HCT116 (cell line): ENCODE measurements around the gene NTRK3. TPM values are rescaled to one million over a fixed set of nuclear protein-coding genes. Genes with fewer than 3 reads are reported as not detected.

Experiments
- ATAC-seq: fragments of 200-7000 bp; cut with Tn5 transposase; 2 replicates; pipeline ENCODE4 v1.9.1; 2020; ENCODE audit warnings: mild to moderate bottlenecking, moderate library complexity
- BruUV-seq: library from RNA; stranded (reverse); fragments of 400-500 nt; replicated peaks from 2 replicates; lab custom pipeline; 2021; lab: Mats Ljungman, UMichigan
- CTCF ChIA-PET: fragments of 300-600 bp; sonication (Branson Sonifier 250); formaldehyde crosslinking; loops from one replicate; lab custom pipeline; 2021; ENCODE audit warnings: antibody characterized with exemption; lab: Charles Lee
- POLR2A ChIA-PET: fragments of 300-600, 350-600 bp; sonication (Branson Sonifier 250); formaldehyde crosslinking; loops from one replicate; lab custom pipeline; 2021; ENCODE audit warnings: antibody characterized with exemption; lab: Charles Lee
- RAD21 ChIA-PET, 2 experiments: fragments of 300-600 bp; sonication (Branson Sonifier 250); formaldehyde crosslinking; loops; one replicate each; lab custom pipeline; 2023; ENCODE audit warnings: low total read pairs in 2 of 2; ENCODE audit not compliant: uncharacterized antibody in 2 of 2, unreplicated experiment in 2 of 2, low non-redundant PET in 1 of 2; lab: Charles Lee
- DNase-seq: peaks from one replicate; pipeline ENCODE4 v3.0.0-alpha.2; 2010; ENCODE audit warnings: low read depth, low spot score
- H2AFZ ChIP-seq: fragments of 200-600 bp; shearing (Covaris generic), sonication (generic); 2 replicates; pipeline ENCODE4 v1.6.1; 2017; ENCODE audit warnings: low read depth, mixed run types, mixed read lengths, antibody characterized with exemption, low read length; ENCODE audit not compliant: poor library complexity, severe bottlenecking
- H3K27ac ChIP-seq: 2 replicates; pipeline ENCODE4 v1.5.1; 2012; ENCODE audit warnings: low read depth, low read length
- H3K27me3 ChIP-seq: fragments of 200-600 bp; sonication (generic); 2 replicates; pipeline ENCODE4 v1.6.1; 2016; ENCODE audit warnings: mixed run types, low read length, mixed read lengths; ENCODE audit not compliant: insufficient read depth
- H3K36me3 ChIP-seq, 2 experiments: fragments of 200-500 bp in 1 of 2; fragments of 200-600 bp in 1 of 2; sonication (Bioruptor generic) in 1 of 2; sonication (generic) in 1 of 2; 2 replicates each; pipeline versions ENCODE4 v1.5.1 to v1.6.1; 2014 to 2016; ENCODE audit warnings: low read length in 2 of 2, inconsistent platforms in 1 of 2, mixed read lengths in 1 of 2, mixed run types in 1 of 2; ENCODE audit not compliant: insufficient read depth in 2 of 2, control insufficient read depth in 1 of 2
- H3K4me1 ChIP-seq, 2 experiments: fragments of 200-600 bp in 1 of 2; sonication (generic) in 1 of 2; 2 replicates each; pipeline versions ENCODE4 v1.5.1 to v1.6.1; 2012 to 2017; ENCODE audit warnings: low read length in 2 of 2, inconsistent platforms in 1 of 2, mild to moderate bottlenecking in 1 of 2, mixed read lengths in 1 of 2, mixed run types in 1 of 2, moderate library complexity in 1 of 2; ENCODE audit not compliant: insufficient read depth in 2 of 2, control insufficient read depth in 1 of 2
- H3K4me2 ChIP-seq: fragments of 200-600 bp; sonication (generic); 2 replicates; pipeline ENCODE4 v1.6.1; 2017; ENCODE audit warnings: mixed run types, low read length, mixed read lengths
- H3K4me3 ChIP-seq, 2 experiments: fragments of 200-600 bp in 1 of 2; sonication (generic) in 1 of 2; replicated peaks in 1 of 2; 2 replicates each; pipeline ENCODE4 v1.5.1; 2011 to 2016; ENCODE audit warnings: low read length in 2 of 2, control low read depth in 1 of 2, low read depth in 1 of 2, mild to moderate bottlenecking in 1 of 2, mixed read lengths in 1 of 2, mixed run types in 1 of 2
- H3K79me2 ChIP-seq: fragments of 200-600 bp; sonication (generic); 2 replicates; pipeline ENCODE4 v1.6.1; 2017; ENCODE audit warnings: mild to moderate bottlenecking, mixed run types, low read length, moderate library complexity, mixed read lengths; ENCODE audit not compliant: insufficient read depth
- H3K9ac ChIP-seq: fragments of 200-600 bp; sonication (generic); 2 replicates; pipeline ENCODE4 v1.6.1; 2016; ENCODE audit warnings: low read length, mixed read lengths
- H3K9me2 ChIP-seq: fragments of 200-600 bp; sonication (generic), shearing (Covaris generic); 2 replicates; pipeline ENCODE4 v1.6.1; 2017; ENCODE audit warnings: mixed run types, mild to moderate bottlenecking, moderate library complexity; ENCODE audit not compliant: insufficient read depth
- H3K9me3 ChIP-seq, 2 experiments: fragments of 200-500 bp in 1 of 2; fragments of 200-600 bp in 1 of 2; sonication (Bioruptor generic) in 1 of 2; sonication (generic) in 1 of 2; 2 replicates each; pipeline ENCODE4 v1.6.1; 2014 to 2017; ENCODE audit warnings: low read length in 2 of 2, mixed read lengths in 2 of 2, inconsistent platforms in 1 of 2, low read depth in 1 of 2, mild to moderate bottlenecking in 1 of 2, mixed run types in 1 of 2, moderate library complexity in 1 of 2; ENCODE audit not compliant: control insufficient read depth in 1 of 2, insufficient read depth in 1 of 2
- H4K20me1 ChIP-seq: fragments of 200-600 bp; sonication (generic), shearing (Covaris generic); 2 replicates; pipeline ENCODE4 v1.6.1; 2017; ENCODE audit warnings: mixed run types, mild to moderate bottlenecking, moderate library complexity; ENCODE audit not compliant: insufficient read depth
- CBX3 ChIP-seq: IDR thresholded peaks from 2 replicates; pipeline ENCODE4 v1.6.1; 2012; ENCODE audit warnings: low read depth
- EZH2 ChIP-seq: fragments of 200-600 bp; sonication (generic); IDR thresholded peaks from 2 replicates; pipeline ENCODE4 v1.6.1; 2017; ENCODE audit warnings: antibody characterized with exemption, mixed run types
- FOSL1 ChIP-seq: IDR thresholded peaks from 2 replicates; pipeline ENCODE4 v1.6.1; 2012; ENCODE audit warnings: low read depth
- JUND ChIP-seq: IDR thresholded peaks from 2 replicates; pipeline ENCODE4 v1.6.1; 2012
- POLR2A ChIP-seq: IDR thresholded peaks from 2 replicates; pipeline ENCODE4 v1.7.0; 2011; ENCODE audit warnings: borderline replicate concordance; ENCODE audit not compliant: insufficient read depth, insufficient read length; ENCODE audit errors: extremely low read depth
- RAD21 ChIP-seq: IDR thresholded peaks from 2 replicates; pipeline ENCODE4 v1.6.1; 2012; ENCODE audit warnings: low read depth, mild to moderate bottlenecking
- SIN3A ChIP-seq: IDR thresholded peaks from 2 replicates; pipeline ENCODE4 v1.6.1; 2012; ENCODE audit warnings: low read depth
- SRF ChIP-seq: IDR thresholded peaks from 2 replicates; pipeline ENCODE4 v1.6.1; 2012; ENCODE audit warnings: low read depth
- TCF7L2 ChIP-seq: IDR thresholded peaks from 2 replicates; pipeline ENCODE4 v1.7.0; 2011; ENCODE audit warnings: borderline replicate concordance, inconsistent platforms; ENCODE audit not compliant: insufficient read depth, insufficient read length; ENCODE audit errors: extremely low read depth
- YY1 ChIP-seq: IDR thresholded peaks from 2 replicates; pipeline ENCODE4 v1.6.1; 2011; ENCODE audit warnings: low read length, low read depth, moderate library complexity, mild to moderate bottlenecking; ENCODE audit not compliant: insufficient replicate concordance; ENCODE audit errors: extremely low read depth
- ZFX ChIP-seq: fragments of 450-650 bp; IDR thresholded peaks from 2 replicates; pipeline ENCODE4 v1.6.1; 2017
- ZNF274 ChIP-seq: fragments of 200-500 bp; sonication (Bioruptor generic); IDR thresholded peaks from 2 replicates; pipeline ENCODE4 v1.6.1; 2014; ENCODE audit warnings: mild to moderate bottlenecking, low read depth, low read length, inconsistent platforms
- intact Hi-C: fragments of 100-400 bp; cut with micrococcal nuclease; formaldehyde crosslinking; loops from 2 replicates; pipeline ENCODE4 v1.10.0; 2022
- total RNA-seq: library from RNA; stranded (reverse); gene quantifications from one replicate; pipeline ENCODE4 v1.2.1, GENCODE V29; 2021; ENCODE audit not compliant: unreplicated experiment
- TF ChIP-seq, protein P1 (sequence below): IDR thresholded peaks from 2 replicates; pipeline ENCODE4 v1.6.1; 2012; ENCODE audit warnings: low read depth
- TF ChIP-seq, protein P2 (sequence below), 3 experiments: fragments of 200-600 bp in 1 of 3; sonication (generic) in 1 of 3; IDR thresholded peaks in 2 of 3; conservative IDR thresholded peaks in 1 of 3; 2 replicates each; pipeline ENCODE4 v1.5.1; 2012 to 2017; ENCODE audit warnings: low read depth in 2 of 3, low read length in 2 of 3, antibody characterized with exemption in 1 of 3, borderline replicate concordance in 1 of 3, control low read depth in 1 of 3, mild to moderate bottlenecking in 1 of 3, mixed read lengths in 1 of 3, mixed run types in 1 of 3, moderate library complexity in 1 of 3; ENCODE audit not compliant: insufficient read depth in 1 of 3
- TF ChIP-seq, protein P3 (sequence below): IDR thresholded peaks from 2 replicates; pipeline ENCODE4 v1.6.1; 2012

Gene NTRK3
- total RNA-seq, 1 experiment from 2014 or later: not detected

- RAD21 ChIA-PET: no interaction called here
- intact Hi-C loops: no loop called here
- no peaks in the 10 kb centered on the region for H3K9me3 ChIP-seq
- DNase-seq (no peak), ATAC-seq (no peak)
- H2AFZ ChIP-seq: no peak overlapping the region
- H3K4me3 ChIP-seq: no peak overlapping the region
- H3K27ac ChIP-seq: no peak overlapping the region
- POLR2A ChIA-PET: no interaction called here
- peaks cover 14% of the 10 kb centered on the region for H3K27me3 ChIP-seq
- CTCF ChIA-PET: interaction anchor here (1.5 kb wide), 1 partner anchor 9 kb away, joined by 6 read pairs; no protein-coding TSS in a partner anchor
- H3K36me3 ChIP-seq: no peaks in the 10 kb centered on the region
- no peaks in the 10 kb centered on the region for H3K4me1 ChIP-seq
- H4K20me1 ChIP-seq: no peaks in the 10 kb centered on the region
- TF ChIP-seq FOSL1: no peak
- TF ChIP-seq, protein P1, sequence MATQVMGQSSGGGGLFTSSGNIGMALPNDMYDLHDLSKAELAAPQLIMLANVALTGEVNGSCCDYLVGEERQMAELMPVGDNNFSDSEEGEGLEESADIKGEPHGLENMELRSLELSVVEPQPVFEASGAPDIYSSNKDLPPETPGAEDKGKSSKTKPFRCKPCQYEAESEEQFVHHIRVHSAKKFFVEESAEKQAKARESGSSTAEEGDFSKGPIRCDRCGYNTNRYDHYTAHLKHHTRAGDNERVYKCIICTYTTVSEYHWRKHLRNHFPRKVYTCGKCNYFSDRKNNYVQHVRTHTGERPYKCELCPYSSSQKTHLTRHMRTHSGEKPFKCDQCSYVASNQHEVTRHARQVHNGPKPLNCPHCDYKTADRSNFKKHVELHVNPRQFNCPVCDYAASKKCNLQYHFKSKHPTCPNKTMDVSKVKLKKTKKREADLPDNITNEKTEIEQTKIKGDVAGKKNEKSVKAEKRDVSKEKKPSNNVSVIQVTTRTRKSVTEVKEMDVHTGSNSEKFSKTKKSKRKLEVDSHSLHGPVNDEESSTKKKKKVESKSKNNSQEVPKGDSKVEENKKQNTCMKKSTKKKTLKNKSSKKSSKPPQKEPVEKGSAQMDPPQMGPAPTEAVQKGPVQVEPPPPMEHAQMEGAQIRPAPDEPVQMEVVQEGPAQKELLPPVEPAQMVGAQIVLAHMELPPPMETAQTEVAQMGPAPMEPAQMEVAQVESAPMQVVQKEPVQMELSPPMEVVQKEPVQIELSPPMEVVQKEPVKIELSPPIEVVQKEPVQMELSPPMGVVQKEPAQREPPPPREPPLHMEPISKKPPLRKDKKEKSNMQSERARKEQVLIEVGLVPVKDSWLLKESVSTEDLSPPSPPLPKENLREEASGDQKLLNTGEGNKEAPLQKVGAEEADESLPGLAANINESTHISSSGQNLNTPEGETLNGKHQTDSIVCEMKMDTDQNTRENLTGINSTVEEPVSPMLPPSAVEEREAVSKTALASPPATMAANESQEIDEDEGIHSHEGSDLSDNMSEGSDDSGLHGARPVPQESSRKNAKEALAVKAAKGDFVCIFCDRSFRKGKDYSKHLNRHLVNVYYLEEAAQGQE: no peak
- TF ChIP-seq RAD21: no peak
- no peak for TF ChIP-seq JUND
- TF ChIP-seq, protein P2, sequence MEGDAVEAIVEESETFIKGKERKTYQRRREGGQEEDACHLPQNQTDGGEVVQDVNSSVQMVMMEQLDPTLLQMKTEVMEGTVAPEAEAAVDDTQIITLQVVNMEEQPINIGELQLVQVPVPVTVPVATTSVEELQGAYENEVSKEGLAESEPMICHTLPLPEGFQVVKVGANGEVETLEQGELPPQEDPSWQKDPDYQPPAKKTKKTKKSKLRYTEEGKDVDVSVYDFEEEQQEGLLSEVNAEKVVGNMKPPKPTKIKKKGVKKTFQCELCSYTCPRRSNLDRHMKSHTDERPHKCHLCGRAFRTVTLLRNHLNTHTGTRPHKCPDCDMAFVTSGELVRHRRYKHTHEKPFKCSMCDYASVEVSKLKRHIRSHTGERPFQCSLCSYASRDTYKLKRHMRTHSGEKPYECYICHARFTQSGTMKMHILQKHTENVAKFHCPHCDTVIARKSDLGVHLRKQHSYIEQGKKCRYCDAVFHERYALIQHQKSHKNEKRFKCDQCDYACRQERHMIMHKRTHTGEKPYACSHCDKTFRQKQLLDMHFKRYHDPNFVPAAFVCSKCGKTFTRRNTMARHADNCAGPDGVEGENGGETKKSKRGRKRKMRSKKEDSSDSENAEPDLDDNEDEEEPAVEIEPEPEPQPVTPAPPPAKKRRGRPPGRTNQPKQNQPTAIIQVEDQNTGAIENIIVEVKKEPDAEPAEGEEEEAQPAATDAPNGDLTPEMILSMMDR (IDR thresholded peaks at IDR 0.05 in 2 of 3, conservative IDR thresholded peaks at IDR 0.05 in 1 of 3; ENCODE audit: borderline replicate concordance in 1 of 3, insufficient read depth in 1 of 3, low read depth in 2 of 3, low read length in 2 of 3): no peak
- TF ChIP-seq TCF7L2: no peak
- no peak for TF ChIP-seq SRF
- no peak for TF ChIP-seq EZH2
- TF ChIP-seq ZFX: no peak
- TF ChIP-seq ZNF274: no peak
- TF ChIP-seq SIN3A: no peak
- TF ChIP-seq, protein P3, sequence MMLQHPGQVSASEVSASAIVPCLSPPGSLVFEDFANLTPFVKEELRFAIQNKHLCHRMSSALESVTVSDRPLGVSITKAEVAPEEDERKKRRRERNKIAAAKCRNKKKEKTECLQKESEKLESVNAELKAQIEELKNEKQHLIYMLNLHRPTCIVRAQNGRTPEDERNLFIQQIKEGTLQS: no peak
- no peak for TF ChIP-seq CBX3
- no peak for TF ChIP-seq POLR2A
- no peak for TF ChIP-seq YY1
- H3K9ac ChIP-seq: no peak overlapping the region
- BruUV-seq: no TSS peak
- no peak overlapping the region for H3K4me2 ChIP-seq
- no peaks in the 10 kb centered on the region for H3K9me2 ChIP-seq
- no peaks in the 10 kb centered on the region for H3K79me2 ChIP-seq
Observed at GRCh38 chr15:88284318-88284998, 27.9 kb upstream of the NTRK3 start.
